Measurements from ENCODE around the gene IQGAP3.

GRCh38 chr1:156509424-156510034 is 62.8 kb downstream of the IQGAP3 start:
- TF ChIP-seq CTCF (IDR thresholded peaks at IDR 0.05) (no peak), EP300 (IDR thresholded peaks at IDR 0.05) (no peak)
